ENCODE results near the gene NCAPG2. TPM values are rescaled to one million over a fixed set of nuclear protein-coding genes. Genes with fewer than 3 reads are reported as not detected.
A peak's percentile ranks its signal among the peaks of the same experiment; 100 is the strongest.

NCAPG2 gene
- total RNA-seq, 1 donor = 35.0 TPM

DNA sequence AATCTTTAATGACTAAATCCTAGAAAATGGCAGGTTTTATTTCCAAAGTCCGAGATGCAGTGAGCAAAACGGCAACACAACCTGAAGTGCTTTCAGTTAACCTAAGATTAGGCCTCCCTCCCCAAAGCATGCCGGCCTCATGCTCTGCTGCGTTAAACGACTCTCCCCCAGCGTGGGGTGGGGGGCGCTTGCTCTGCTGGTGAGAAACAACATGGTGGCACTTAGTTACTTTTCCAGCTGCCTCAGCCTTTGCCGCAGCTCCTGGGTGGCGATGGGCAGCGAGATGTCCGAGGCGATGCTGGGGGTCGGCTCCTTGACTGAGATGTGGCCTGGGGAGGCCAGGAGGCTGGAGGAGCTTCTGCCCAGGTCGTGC lies 36.7 kb upstream of the NCAPG2 start:
- no peak overlapping the region for H3K4me3 ChIP-seq (ENCODE audit: low read depth, low read length)
- TF ChIP-seq, protein P1, sequence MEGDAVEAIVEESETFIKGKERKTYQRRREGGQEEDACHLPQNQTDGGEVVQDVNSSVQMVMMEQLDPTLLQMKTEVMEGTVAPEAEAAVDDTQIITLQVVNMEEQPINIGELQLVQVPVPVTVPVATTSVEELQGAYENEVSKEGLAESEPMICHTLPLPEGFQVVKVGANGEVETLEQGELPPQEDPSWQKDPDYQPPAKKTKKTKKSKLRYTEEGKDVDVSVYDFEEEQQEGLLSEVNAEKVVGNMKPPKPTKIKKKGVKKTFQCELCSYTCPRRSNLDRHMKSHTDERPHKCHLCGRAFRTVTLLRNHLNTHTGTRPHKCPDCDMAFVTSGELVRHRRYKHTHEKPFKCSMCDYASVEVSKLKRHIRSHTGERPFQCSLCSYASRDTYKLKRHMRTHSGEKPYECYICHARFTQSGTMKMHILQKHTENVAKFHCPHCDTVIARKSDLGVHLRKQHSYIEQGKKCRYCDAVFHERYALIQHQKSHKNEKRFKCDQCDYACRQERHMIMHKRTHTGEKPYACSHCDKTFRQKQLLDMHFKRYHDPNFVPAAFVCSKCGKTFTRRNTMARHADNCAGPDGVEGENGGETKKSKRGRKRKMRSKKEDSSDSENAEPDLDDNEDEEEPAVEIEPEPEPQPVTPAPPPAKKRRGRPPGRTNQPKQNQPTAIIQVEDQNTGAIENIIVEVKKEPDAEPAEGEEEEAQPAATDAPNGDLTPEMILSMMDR (IDR thresholded peaks at IDR 0.05; ENCODE audit: insufficient read depth, low read length) = no peak
- DNase-seq (ENCODE audit: low read depth) = no peak

DNA sequence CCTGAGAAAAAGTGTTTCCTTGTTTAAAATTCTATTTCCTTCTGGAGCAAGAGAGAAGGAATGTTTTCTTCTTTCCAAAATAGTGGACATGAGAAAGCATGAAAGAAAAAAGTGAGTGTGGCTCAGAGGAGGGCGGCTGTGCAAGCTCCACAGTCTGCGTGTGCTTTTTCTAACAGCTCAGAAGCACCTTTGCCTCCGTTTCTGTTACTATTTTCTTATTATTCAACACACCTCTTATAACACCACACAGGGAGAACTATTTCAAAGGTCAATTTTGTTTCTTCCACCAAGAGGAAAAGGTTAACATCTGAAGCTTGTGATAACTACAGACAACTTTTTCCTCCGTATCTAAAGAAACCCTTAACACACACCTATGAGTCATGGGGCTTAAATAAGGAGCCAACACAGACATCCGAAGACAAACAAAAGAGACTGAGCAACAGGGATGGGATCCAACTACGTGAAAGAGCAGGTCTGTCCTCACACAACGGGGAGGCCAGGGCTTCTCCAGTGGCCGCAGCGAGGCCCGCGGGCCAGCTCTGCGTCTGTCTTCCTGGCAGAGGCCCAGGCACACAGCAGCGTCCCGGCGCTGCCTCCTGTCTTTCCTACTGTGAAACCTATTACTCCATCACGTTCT lies 36.2 kb upstream of the NCAPG2 start:
- H3K4me3 ChIP-seq (ENCODE audit: low read depth, low read length) = no peak overlapping the region
- TF ChIP-seq, protein P1 (IDR thresholded peaks at IDR 0.05; ENCODE audit: insufficient read depth, low read length) = peak; percentile 10
- peak; percentile 93 for DNase-seq (ENCODE audit: low read depth)

DNA sequence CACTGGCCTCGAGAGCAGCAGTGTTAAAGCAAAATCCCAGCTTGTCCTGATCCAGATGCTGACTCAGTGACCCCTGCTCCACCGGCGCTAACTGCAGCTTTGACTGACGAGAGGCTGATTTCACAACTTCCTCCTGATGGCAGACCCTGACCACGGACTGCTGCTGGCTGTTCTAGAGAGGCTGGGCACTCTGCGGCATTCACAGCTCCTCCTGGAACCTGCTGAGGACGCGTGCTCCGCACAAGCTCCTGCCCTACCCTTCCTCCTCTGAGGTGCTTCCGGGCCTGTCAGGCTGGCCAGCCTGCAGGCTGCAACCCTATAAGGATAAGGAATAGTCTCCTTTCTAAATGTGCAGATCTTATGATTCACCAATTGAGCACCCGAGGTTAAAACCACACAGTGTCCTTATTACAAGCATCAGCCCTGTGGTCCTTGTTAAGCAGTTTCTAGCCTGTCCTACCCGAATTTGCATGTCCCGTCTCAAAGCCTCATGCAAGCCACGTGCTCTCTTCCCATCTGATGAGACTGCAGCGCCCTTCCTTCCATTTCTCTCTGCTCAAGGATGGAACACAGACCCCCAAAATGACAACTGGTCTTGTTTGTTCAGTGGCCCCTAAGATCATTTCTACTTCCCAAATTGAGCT lies 35.5 kb upstream of the NCAPG2 start:
- H3K4me3 ChIP-seq (ENCODE audit: low read depth, low read length) = no peak overlapping the region
- peak; percentile 67 for DNase-seq (ENCODE audit: low read depth)
- TF ChIP-seq, protein P1 (IDR thresholded peaks at IDR 0.05; ENCODE audit: insufficient read depth, low read length) = no peak

DNA sequence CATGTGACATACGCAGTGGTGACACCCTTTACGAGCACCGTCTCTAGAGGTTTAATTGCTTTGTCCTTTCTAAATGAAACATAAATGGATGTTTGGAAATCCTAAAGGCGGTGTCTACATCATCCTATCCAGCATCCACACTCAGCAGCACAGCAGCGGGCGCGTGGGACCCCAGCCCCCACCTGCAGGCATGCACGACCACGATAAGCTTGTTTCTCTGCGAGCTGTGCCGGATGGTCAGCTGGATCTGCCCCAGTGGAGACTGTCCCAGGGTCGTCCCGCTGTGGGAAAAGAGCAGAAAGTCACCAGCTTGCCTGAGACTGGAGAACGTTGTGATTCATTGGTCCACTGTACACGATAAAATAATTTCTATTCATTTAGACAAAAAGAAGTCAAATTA lies 34.2 kb upstream of the NCAPG2 start:
- DNase-seq (ENCODE audit: low read depth) = no peak
- TF ChIP-seq, protein P1 (IDR thresholded peaks at IDR 0.05; ENCODE audit: insufficient read depth, low read length) = no peak
- no peak overlapping the region for H3K4me3 ChIP-seq (ENCODE audit: low read depth, low read length)

DNA sequence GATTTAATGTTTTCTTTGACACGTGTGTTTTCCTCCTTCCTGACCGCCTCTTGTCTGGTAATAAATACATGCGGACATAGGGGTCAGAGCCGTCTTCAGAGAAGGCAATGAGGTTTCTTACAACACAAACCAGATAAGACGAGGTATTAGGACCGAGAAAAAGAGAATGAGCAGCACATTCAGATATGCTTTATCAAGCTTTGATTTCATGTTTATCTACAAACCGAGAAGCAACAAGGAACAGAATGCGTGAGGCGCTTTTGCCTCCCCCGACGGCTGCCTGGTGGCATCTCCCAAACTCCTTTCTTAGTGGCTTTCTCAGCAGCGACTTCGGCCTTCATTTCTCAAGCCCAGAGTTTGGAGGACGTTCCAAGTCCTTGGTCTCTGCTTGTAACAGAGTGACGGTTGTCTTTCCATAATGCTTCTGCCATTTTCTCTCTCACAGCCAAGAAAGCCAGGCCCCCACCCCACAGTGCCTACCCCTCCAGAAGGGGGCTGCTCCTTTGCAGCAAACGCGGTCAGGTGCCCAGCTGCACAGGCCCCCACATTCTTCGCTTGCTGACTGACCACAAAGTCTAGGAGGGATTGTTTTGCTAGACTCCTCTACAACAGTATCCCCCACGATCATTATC lies 32.6 kb upstream of the NCAPG2 start:
- TF ChIP-seq, protein P1 (IDR thresholded peaks at IDR 0.05; ENCODE audit: insufficient read depth, low read length) = no peak
- no peak for DNase-seq (ENCODE audit: low read depth)
- H3K4me3 ChIP-seq (ENCODE audit: low read depth, low read length) = no peak overlapping the region

DNA sequence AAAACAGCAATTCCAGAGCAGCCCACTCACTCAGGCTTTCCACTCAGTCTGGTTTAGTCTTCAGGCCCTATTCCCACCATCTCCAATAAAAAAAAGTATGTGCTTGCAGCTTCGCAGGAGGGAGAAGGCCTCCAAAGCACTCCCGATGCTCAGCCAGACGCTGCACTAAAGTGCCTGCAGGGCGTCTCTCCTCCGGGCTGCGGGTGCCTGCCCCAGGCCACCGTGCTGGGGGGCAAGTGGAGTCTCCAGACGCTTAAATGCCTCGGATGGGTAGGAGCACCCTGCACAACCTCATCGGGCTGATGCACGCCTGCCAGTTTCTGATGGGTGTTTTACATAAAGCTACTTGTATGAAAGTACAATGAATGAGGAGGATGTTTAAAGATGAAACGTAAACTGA lies 31.3 kb upstream of the NCAPG2 start:
- no peak for DNase-seq (ENCODE audit: low read depth)
- TF ChIP-seq, protein P1 (IDR thresholded peaks at IDR 0.05; ENCODE audit: insufficient read depth, low read length) = no peak
- no peak overlapping the region for H3K4me3 ChIP-seq (ENCODE audit: low read depth, low read length)
